PC-3 (cell line): Measurements from ENCODE around the gene MAP7.

ENCODE experiments used
- CTCF ChIP-seq: fragments of 300-600 bp; sonication (generic); conservative IDR thresholded peaks from 2 replicates; pipeline ENCODE4 v1.5.1; 2017; ENCODE audit warnings: antibody characterized with exemption, low read depth, mild to moderate bottlenecking, low read length
- EZH2 ChIP-seq: fragments of 300-600 bp; sonication (generic); IDR thresholded peaks from one replicate; pipeline ENCODE4 v1.6.1; 2017; ENCODE audit warnings: antibody characterized with exemption, mild to moderate bottlenecking, low read length; ENCODE audit not compliant: unreplicated experiment
- EZH2phosphoT487 ChIP-seq: fragments of 300-600 bp; sonication (generic); IDR thresholded peaks from 2 replicates; pipeline ENCODE4 v1.6.1; 2018; ENCODE audit warnings: mild to moderate bottlenecking, antibody characterized with exemption, low read length, borderline replicate concordance

- TF ChIP-seq CTCF (no peak), EZH2 (no peak), EZH2phosphoT487 (no peak)
Observed at GRCh38 chr6:136521427-136521826, 28.8 kb downstream of the MAP7 start.
